Measurements from ENCODE around the gene CLSTN1. TPM values are rescaled to one million over a fixed set of nuclear protein-coding genes. Genes with fewer than 3 reads are reported as not detected.

CLSTN1 gene
- total and polyA plus RNA-seq, 2 of the 13 experiments (the other 11 are each of a cell fraction or from before 2014, with no cell fraction given): 19.7 to 29.8 TPM

- TF ChIP-seq POGK (CRISPR knock-in tag; conservative IDR thresholded peaks at IDR 0.05) (no peak), NFAT5 (CRISPR knock-in tag; IDR thresholded peaks at IDR 0.05) (no peak), LRRFIP1 (CRISPR knock-in tag; conservative IDR thresholded peaks at IDR 0.05) (no peak), MTERF4 (CRISPR knock-in tag; IDR thresholded peaks at IDR 0.05) (no peak), HNRNPK (IDR thresholded peaks at IDR 0.05; ENCODE audit: low read depth, low read length, poor library complexity, severe bottlenecking) (no peak), ATF3 (CRISPR knock-in tag; IDR thresholded peaks at IDR 0.05) (no peak), ZNF274 (CRISPR knock-in tag; IDR thresholded peaks at IDR 0.05) (no peak)
Measured at GRCh38 chr1:9723926-9724325, 99.8 kb downstream of the CLSTN1 start (continued).

All from HepG2 (cell line).